HG03175 (cell line): ENCODE measurements around the gene CD70.
"Not testable (repeated sequence)": the region's sequence is repeated elsewhere in the genome, so short reads cannot be mapped to it uniquely, and the experiment has no call there.

Experiments
- ATAC-seq: cut with Tn5 transposase; IDR thresholded peaks from one replicate; pipeline ENCODE4 v1.9.1; 2021; ENCODE audit warnings: mild to moderate bottlenecking, moderate library complexity; ENCODE audit not compliant: unreplicated experiment

Gene CD70

GRCh38 chr19:6572217-6572616 lies 18.7 kb downstream of the CD70 start:
- no peak for ATAC-seq

DNA sequence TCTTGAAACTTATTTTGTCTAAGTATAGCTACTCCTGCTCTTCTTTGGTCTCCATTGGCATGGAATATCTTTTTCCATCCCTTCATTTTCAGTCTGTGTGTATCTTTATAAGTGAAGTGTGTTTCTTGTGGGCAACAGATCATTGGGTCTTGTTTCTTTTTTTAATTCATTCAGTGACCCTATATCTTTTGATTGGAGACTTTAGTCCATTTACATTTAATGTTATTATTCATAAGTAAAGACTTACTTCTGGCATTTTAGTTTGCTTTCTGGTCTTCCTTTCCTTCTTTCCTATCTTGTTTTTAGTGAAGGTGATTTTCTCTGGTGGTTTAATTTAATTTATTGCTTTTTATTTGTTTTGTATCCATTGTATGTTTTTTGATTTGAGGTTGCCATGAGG lies 19.8 kb downstream of the CD70 start:
- ATAC-seq = no peak

GRCh38 chr19:6570764-6571163 lies 20.2 kb downstream of the CD70 start:
- no peak for ATAC-seq

DNA sequence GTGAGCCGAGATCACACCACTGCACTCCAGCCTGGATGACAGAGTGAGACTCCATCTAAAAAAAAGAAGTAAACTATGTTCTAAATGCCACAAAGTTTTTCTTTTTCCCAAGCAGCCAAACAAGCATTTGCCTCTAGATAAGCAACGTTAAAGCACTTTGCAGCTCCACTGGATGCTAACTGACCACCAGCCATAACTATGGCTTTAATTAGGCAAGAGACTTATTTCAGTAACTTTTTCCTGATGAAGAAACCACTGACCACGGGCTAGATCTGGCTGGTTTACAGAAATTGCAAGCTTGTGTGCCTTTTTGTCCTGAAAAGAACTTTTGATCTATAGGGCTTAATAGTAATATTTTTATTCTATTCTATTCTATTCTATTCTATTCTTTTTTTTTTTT lies 22.1 kb downstream of the CD70 start:
- no peak for ATAC-seq

DNA sequence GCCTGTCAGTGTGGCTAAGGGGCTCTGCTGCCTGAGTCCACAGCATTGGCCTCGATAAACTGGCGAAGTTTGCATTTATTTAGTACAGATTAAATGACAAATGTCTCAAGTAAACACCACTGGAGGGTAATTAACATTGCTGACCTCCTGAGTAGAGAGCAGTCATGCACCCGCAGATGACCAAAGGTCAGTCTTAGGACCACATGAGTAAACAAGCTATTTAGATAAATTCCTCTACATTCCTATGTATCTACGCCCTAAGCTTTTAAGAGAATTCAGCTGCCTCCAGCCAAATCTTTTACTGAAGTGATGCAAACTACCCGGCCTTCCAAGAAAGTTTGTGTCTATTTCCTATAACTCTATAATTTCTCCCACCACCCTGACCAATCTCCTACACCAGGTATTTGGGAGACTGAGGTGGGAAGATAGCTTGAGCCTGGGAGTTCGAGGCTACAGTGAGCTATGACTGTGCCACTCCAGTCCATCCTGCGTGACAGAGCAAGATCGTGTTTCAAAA lies 22.9 kb downstream of the CD70 start:
- no peak for ATAC-seq

- not testable (repeated sequence) for ATAC-seq
Measured at GRCh38 chr19:6566727-6567126, 24.2 kb downstream of the CD70 start.

GRCh38 chr19:6564393-6564792 lies 26.6 kb downstream of the CD70 start:
- no peak for ATAC-seq

- not testable (repeated sequence) for ATAC-seq
Measured at GRCh38 chr19:6562437-6562836, 28.5 kb downstream of the CD70 start.

DNA sequence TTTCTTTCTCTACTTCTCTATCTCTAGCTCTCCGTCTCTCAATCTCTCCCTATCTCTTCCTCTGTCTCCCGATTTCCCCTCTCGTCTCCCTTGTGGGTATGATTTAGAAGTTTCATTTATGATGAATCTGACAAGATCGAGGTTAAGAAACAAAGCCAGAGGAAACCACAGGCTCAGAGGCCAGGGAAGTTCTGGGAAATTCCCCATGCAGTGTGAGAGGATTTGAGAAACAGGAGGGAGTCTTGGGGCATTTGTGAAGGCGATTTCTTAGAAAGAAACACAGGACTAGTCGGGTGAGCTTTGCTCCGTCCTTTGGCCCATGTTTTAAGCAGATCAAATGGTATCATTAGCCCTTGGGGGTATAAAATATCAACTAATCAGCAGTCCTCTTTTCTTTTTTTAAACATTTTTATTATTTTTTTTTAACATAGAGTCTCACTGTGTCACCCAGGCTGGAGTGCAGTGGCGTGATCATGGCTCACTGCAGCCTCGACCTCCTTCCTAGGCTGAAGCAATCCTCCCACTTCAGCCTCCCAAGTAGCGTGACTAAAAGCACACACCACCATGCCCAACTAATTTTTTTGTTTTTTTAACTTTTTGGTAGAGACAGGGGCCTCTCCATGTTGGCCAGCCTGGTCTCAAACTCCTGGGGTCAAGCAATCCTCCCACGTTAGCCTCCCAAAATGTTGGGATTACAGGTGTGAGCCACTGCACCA lies 34.3 kb downstream of the CD70 start:
- ATAC-seq = no peak

GRCh38 chr19:6556043-6556449 lies 34.9 kb downstream of the CD70 start:
- no peak for ATAC-seq

GRCh38 chr19:6551607-6552450 lies 39.1 kb downstream of the CD70 start:
- no peak for ATAC-seq

GRCh38 chr19:6551091-6551490 lies 39.9 kb downstream of the CD70 start:
- no peak for ATAC-seq

DNA sequence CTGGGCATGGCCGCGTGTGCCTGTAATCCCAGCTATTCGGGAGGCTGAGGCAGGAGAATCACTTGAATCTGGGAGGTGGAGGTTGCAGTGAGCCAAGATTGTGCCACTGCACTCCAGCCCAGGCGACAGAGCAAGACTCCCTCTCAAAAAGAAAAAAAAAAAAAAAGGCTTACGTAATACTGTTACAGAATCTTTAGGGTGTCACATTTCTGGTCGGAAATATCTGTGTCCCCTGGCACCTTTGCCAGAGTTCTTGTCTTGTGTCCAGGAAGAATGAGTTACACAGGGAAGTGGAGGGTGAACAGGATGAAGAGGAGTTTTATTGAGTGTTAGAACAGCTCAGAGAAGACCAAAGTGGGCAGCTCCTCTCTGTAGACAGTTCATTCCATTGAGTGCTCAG lies 40.3 kb downstream of the CD70 start:
- not testable (repeated sequence) for ATAC-seq

DNA sequence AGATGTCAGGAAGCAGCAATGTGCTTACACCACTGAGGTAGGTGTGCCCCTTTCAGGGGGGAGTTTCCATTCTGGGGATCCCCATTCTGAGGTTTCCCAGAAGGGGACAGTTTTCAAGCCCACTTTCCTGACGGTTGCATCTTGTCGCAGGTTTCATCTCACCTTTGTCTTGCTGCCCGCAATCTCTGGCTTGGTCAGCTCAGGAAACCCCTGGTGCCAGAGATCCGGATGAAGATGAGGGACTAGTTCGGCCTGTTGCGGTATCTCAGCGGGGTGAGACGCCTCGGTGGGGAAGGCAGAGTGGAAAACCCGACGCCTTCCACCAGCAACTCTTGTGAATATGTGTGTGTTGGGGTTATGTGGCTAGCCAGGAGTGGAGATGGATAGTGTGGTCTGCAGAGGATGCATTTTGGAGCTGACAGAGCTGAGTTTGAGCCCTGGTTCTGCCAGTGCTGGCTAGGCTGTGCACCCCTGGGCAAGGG lies 47.0 kb downstream of the CD70 start:
- no peak for ATAC-seq

DNA sequence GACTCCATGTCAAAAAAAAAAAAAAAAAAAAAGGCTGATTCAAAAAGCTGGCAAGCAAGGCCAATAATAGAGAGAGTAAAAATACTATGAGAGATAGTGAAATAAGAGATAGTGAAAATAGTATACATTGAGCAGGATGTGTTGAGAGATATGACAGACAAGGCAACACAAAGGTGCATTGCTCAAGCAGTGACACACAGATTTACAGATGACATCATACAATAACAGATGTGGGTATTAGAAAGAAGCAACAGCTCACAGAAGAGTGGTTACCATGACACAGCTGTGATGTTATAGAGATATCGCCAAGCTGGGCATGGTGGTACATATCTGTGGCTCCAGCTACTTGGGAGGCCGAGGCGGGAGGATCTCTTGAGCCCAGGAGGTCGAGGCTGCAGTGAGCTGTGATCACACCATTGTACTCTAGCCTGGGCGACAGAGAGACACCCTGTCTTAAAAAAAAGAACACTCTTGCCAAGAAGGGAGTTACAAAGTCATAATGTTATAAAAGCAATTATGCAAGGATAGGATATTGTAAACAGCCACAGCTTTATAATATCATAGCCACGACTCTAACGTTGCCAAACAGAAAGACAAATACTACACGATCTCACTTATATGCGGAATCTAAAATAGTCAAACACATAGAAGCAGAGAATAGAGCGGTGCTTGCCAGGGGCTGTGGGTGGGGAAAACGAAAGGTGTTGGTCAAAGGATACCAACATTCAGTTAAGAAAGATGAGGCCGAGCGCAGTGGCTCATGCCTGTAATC lies 49.8 kb downstream of the CD70 start:
- no peak for ATAC-seq

GRCh38 chr19:6539514-6539913 lies 51.4 kb downstream of the CD70 start:
- no peak for ATAC-seq
